ENCODE measurements around the gene NAA40. TPM values are rescaled to one million over a fixed set of nuclear protein-coding genes. Genes with fewer than 3 reads are reported as not detected.

Gene NAA40
- total RNA-seq, 1 donor from 2014 or later = 48.2 TPM

DNA sequence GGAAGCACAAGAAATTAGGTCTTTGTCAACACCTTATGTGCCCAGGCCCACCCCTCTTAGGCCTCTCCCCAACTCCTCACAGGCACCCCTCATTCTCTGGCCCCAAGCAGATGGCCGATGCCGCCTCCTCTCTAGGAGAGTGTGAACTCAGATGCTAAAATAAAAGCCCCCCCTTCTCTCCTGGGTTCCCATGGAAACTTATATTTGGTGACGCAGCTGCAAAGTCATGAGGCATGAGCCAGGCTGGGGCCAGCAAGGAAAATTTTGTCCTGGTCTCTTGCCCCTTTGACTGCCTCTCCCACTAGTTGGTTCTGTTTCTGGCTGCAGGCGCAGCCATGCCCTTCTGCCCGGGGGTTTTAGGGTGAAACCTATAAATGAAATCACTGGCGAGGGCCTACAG is 33.6 kb upstream of the NAA40 start:
- Mint-ChIP-seq H3K9me3 (ENCODE audit: unreplicated experiment) (no peaks in the 10 kb centered on the region), H3K36me3 (ENCODE audit: low read depth, unreplicated experiment) (peaks cover 36% of the 10 kb centered on the region), H3K27me3 (ENCODE audit: unreplicated experiment) (peaks cover 9% of the 10 kb centered on the region), H3K4me3 (ENCODE audit: unreplicated experiment) (no peak overlapping the region), H3K4me1 (ENCODE audit: unreplicated experiment) (peaks cover 9% of the 10 kb centered on the region), H3K27ac (ENCODE audit: unreplicated experiment) (no peak overlapping the region)
- TF ChIP-seq, protein P1, sequence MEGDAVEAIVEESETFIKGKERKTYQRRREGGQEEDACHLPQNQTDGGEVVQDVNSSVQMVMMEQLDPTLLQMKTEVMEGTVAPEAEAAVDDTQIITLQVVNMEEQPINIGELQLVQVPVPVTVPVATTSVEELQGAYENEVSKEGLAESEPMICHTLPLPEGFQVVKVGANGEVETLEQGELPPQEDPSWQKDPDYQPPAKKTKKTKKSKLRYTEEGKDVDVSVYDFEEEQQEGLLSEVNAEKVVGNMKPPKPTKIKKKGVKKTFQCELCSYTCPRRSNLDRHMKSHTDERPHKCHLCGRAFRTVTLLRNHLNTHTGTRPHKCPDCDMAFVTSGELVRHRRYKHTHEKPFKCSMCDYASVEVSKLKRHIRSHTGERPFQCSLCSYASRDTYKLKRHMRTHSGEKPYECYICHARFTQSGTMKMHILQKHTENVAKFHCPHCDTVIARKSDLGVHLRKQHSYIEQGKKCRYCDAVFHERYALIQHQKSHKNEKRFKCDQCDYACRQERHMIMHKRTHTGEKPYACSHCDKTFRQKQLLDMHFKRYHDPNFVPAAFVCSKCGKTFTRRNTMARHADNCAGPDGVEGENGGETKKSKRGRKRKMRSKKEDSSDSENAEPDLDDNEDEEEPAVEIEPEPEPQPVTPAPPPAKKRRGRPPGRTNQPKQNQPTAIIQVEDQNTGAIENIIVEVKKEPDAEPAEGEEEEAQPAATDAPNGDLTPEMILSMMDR (IDR thresholded peaks at IDR 0.05; ENCODE audit: unreplicated experiment) = no peak
- DNase-seq (ENCODE audit: low spot score) = no peak

DNA sequence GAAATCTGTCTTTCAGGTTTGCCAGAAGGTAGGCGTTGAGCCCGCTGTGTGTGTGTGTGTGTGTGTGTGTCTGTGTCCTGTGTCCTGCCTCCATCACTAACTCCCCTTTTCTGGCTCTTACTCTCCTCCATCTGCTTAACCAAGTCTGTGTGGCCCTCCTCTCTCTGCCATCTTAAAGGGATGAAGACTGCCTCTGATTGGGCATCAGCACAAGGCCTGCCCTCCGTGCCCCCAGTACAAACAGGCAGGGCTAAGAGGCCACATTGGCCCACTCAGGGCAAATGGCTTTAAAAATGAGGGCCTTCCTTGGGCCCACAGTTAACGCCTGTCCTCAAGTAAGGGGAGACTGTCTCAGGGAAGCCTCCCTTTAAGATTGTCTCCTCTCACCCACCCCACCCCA is 32.7 kb upstream of the NAA40 start:
- no peak for DNase-seq (ENCODE audit: low spot score)
- no peaks in the 10 kb centered on the region for H3K9me3 Mint-ChIP-seq (ENCODE audit: unreplicated experiment)
- peaks cover 8% of the 10 kb centered on the region for H3K4me1 Mint-ChIP-seq (ENCODE audit: unreplicated experiment)
- H3K36me3 Mint-ChIP-seq (ENCODE audit: low read depth, unreplicated experiment) = peaks cover 30% of the 10 kb centered on the region
- TF ChIP-seq, protein P1 (IDR thresholded peaks at IDR 0.05; ENCODE audit: unreplicated experiment) = no peak
- peaks cover 10% of the 10 kb centered on the region for H3K27me3 Mint-ChIP-seq (ENCODE audit: unreplicated experiment)
- no peak overlapping the region for H3K27ac Mint-ChIP-seq (ENCODE audit: unreplicated experiment)
- no peak overlapping the region for H3K4me3 Mint-ChIP-seq (ENCODE audit: unreplicated experiment)

DNA sequence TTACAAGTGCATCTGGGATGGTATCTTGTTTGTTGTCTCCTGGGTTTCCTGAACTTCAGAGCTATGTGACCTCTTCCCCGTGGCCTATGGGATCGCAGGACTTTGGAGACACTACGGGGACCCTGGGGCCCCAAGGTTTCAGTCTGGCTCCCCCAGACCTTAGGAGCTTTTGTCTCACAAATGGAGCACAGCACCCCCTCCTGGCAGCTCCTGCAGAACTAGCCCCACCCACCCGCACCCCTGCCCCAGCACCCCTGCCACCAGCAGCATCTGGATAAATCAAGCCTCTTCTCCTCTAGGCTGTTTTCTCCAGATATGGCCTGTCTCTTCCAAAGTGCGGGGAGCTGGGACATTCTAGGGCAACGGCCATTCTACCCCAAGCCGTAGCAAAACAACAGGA is 32.2 kb upstream of the NAA40 start:
- DNase-seq (ENCODE audit: low spot score) = peak; percentile 40
- peaks cover 8% of the 10 kb centered on the region for H3K27me3 Mint-ChIP-seq (ENCODE audit: unreplicated experiment)
- peaks cover 7% of the 10 kb centered on the region for H3K4me1 Mint-ChIP-seq (ENCODE audit: unreplicated experiment)
- H3K4me3 Mint-ChIP-seq (ENCODE audit: unreplicated experiment) = no peak overlapping the region
- peaks cover 25% of the 10 kb centered on the region for H3K36me3 Mint-ChIP-seq (ENCODE audit: low read depth, unreplicated experiment)
- H3K27ac Mint-ChIP-seq (ENCODE audit: unreplicated experiment) = no peak overlapping the region
- no peaks in the 10 kb centered on the region for H3K9me3 Mint-ChIP-seq (ENCODE audit: unreplicated experiment)
- TF ChIP-seq, protein P1 (IDR thresholded peaks at IDR 0.05; ENCODE audit: unreplicated experiment) = no peak

DNA sequence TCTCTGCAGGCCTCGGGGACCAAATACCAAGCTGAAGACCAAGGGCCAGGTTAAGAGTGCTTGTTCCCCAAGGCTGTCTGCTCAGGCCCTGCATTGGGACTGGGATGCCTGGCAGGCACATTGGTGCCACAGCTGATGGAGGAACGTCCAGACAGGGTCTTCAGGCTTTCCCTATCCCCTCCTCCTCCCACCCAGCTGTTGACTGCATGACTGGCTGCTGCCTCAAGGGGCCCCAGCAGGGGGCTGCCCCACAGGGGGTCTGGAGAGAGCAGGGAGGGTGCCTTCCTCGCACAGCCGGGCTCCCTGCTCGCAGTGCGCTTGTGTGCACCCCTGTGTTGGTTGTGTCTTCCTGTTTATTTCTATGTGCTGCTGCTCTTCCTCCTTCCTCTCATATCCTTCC is 31.7 kb upstream of the NAA40 start:
- peaks cover 21% of the 10 kb centered on the region for H3K36me3 Mint-ChIP-seq (ENCODE audit: low read depth, unreplicated experiment)
- H3K9me3 Mint-ChIP-seq (ENCODE audit: unreplicated experiment) = no peaks in the 10 kb centered on the region
- no peak overlapping the region for H3K27ac Mint-ChIP-seq (ENCODE audit: unreplicated experiment)
- peaks cover 8% of the 10 kb centered on the region for H3K27me3 Mint-ChIP-seq (ENCODE audit: unreplicated experiment)
- TF ChIP-seq, protein P1 (IDR thresholded peaks at IDR 0.05; ENCODE audit: unreplicated experiment) = no peak
- no peak for DNase-seq (ENCODE audit: low spot score)
- H3K4me3 Mint-ChIP-seq (ENCODE audit: unreplicated experiment) = no peak overlapping the region
- peaks cover 7% of the 10 kb centered on the region for H3K4me1 Mint-ChIP-seq (ENCODE audit: unreplicated experiment)

DNA sequence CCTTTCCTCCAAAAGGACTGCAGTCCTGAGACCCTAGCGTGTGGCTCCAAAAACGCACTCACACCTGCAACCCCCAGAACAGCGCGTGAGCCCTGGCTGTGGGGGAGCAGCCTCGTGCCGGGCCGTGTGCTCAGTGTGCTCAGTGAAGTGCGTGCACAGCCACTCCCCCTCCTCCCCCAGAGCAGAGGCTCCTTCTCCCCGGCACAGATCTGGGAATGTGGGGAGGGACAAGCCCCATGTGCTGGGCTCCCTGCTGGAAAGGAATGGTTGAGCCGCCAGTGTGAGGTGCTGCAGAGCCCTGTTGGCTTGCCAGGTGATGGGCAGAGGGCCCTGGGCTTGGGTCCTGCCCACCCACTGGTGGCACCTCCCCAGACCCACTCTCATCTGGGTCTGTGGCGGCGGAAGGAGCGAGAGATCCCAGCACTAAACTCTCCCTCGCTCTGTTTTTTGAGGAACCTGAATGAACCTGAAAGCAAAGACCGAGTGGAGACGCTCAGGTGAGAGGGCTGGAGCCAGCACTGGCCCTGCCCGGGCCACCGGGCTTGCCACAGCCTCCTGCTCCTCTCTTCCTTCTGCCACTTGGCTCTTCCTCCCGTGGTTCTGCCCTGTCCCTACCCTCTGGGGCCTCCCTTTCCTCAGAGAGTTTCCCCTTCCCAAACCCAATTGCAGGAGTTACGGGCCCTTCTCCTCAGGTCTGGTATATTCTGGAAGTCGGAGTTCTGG is 30.8 kb upstream of the NAA40 start:
- no peak overlapping the region for H3K4me3 Mint-ChIP-seq (ENCODE audit: unreplicated experiment)
- no peak overlapping the region for H3K27ac Mint-ChIP-seq (ENCODE audit: unreplicated experiment)
- peaks cover 11% of the 10 kb centered on the region for H3K27me3 Mint-ChIP-seq (ENCODE audit: unreplicated experiment)
- peaks cover 19% of the 10 kb centered on the region for H3K36me3 Mint-ChIP-seq (ENCODE audit: low read depth, unreplicated experiment)
- H3K4me1 Mint-ChIP-seq (ENCODE audit: unreplicated experiment) = peaks cover 7% of the 10 kb centered on the region
- no peak for DNase-seq (ENCODE audit: low spot score)
- no peaks in the 10 kb centered on the region for H3K9me3 Mint-ChIP-seq (ENCODE audit: unreplicated experiment)
- TF ChIP-seq, protein P1 (IDR thresholded peaks at IDR 0.05; ENCODE audit: unreplicated experiment) = no peak

Data from endothelial cell (in vitro differentiated cells).